HG02610 (cell line): Measurements from ENCODE around the gene AP1M2.
"Not testable (repeated sequence)": the region's sequence is repeated elsewhere in the genome, so short reads cannot be mapped to it uniquely, and the experiment has no call there.

Experiments
- ATAC-seq: cut with Tn5 transposase; IDR thresholded peaks from one replicate; pipeline ENCODE4 v1.9.1; 2021; ENCODE audit warnings: mild to moderate bottlenecking, moderate library complexity; ENCODE audit not compliant: unreplicated experiment

Gene AP1M2

DNA sequence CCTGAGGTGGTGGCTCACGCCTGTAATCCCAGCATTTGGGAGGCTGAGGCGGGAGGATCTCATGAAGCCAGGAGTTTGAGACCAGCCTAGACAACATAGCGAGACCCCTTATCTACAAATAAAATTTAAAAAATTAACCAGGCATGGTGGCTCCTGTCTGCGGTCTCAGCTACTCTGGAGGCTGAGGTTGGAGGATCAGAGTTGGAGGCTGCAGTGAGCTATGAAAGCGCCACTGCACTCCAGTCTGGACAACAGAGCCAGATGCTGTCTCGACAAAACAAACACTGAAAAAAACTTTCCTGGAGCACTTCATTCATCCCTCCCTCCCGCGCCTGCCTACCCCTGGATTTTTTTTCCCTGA is 44.1 kb downstream of the AP1M2 start:
- no peak for ATAC-seq

- not testable (repeated sequence) for ATAC-seq
Observed at GRCh38 chr19:10539016-10539415, 48.1 kb downstream of the AP1M2 start.

GRCh38 chr19:10538204-10538983 is 48.7 kb downstream of the AP1M2 start:
- no peak for ATAC-seq

DNA sequence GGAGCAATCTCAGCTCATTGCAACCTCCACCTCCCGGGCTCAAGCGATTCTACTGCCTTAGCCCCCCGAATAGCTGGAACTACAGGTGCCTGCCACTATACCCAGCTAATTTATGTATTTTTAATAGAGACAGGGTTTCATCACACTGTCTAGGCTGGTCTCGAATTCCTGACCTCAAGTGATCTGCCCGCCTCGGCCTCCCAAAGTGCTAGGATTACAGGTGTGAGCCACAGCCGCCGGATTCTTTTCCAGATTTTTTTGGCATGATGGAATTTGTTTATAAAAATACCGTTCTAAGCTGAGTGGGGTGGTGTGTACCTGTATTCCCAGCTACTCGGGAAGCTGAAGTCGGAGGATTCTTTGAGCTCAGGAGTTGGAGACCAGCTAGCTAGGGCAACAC is 49.4 kb downstream of the AP1M2 start:
- ATAC-seq = no peak

DNA sequence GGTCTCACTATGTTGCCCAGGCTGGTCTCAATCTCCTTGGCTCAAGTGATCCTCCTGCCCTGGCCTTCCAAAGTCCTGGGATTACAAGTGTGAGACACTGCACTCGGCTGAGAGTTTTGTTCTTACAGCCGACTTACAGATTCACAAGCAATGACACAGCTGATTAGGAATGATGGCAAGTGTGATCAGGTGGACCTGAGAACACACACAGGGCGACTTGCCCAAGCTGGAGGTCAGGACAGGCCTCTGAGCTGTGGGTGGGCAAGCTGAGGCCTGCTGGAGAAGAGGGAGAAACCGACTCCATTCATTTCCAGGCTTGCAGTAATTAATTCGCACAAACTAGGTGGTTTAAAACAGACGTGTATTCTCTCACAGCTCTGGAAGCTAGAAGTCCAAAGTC is 51.5 kb downstream of the AP1M2 start:
- ATAC-seq = no peak

DNA sequence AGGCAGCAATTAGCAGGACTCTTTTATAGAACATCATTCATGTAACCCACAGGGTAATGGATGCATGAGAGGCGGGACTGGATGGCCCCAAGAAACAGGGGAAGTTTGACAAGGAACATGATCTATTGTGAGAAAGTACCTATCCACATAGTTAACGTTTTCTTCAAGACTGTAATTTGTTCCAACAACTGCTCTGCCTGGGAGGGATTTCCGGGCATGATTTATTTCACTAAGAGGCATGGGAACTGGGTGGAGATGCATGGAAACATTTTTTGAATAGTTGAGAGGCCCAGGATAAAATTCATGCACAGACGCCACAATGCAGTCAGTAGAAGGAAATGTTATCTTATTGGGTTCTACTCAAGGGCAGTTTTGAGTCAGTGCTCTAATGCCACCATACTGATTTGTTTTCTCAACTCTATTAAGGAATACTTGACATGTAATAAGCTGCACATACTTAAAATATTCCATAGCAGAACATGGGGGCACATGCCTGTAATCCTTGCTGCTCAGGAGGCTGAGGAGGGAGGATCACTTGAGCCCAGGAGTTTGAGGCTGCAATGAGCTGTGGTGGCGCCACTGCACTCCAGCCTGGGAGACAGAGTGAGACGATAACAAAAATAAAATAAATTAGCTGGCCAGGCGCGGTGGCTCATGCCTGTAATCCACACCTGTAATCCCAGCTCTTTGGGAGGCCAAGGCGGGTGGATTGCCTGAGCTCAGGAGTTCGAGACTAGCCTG is 53.3 kb downstream of the AP1M2 start:
- no peak for ATAC-seq

DNA sequence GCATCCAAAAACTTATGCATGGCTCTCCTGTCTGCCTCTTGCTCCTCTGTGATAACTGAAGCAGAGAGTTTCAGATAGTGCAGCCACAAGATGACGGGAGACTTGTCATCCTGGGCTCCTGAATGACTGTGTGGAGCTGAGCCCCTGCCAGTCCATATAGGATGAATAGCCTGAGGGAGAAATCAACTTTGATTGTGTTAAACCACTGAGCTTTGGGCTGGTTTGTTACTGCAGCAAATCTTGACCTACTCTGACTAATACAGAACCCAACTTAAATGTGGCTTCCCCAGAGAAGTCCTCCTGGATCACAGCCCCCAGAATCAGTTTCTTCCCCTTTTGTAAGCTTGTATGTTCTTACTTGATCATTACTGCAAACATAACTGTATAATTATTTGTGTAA is 54.7 kb downstream of the AP1M2 start:
- no peak for ATAC-seq

DNA sequence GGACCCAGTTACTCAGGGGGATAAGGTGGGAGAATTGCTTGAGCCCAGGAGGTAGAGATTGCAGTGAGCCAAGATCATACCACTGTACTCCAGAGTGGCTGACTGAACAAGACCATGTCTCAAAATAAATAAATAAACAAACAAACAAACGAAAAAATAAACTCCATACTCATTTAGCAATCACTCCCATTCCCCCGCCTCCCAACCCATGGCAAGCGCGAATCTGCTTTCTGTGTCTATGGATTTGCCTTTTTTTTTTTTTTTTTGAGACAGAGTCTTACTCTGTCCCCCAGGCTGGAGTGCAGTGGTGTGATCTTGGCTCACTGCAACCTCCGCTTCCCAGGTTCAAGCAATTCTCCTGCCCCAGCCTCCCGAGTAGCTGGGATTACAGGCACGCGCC is 60.2 kb downstream of the AP1M2 start:
- not testable (repeated sequence) for ATAC-seq

DNA sequence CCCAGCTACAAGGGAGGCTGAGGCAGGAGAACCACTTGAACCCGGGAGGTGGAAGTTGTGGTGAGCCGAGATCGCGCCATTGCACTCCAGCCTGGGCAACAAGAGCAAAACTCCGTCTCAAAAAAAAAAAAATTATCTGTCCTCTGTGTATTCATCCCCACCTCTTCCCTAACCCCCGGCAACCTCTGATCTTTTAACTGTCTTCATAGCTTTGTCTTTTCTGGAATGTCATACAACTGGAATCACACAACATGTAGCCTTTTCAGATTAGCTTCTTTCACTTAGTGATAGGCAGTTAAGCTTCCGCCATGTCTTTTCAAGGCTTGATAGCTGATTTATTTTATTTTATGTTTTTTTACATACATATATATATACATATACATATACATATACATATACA is 61.5 kb downstream of the AP1M2 start:
- no peak for ATAC-seq

DNA sequence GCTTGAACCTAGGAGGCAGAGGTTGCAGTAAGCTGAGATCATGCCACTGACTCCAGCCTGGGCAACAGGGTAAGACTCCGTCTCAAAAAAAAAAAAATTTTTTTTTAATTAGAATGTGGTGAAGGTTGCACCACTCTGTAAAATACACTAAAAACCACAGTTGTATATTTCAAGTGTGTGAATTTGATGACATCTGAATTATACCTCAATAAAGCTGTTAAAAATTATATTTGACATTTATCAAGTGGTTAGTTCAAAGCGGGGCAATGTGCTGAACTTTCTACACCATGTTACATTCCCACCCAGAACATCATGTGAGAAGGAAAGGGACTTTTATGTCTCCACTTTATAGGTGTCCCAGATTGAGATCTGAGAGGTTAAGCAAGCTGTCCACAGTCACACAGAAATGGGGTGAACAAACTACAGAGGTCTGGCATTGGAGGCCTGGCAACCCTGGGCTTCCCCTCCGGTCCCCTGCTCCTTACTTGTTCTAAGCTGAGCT is 63.9 kb downstream of the AP1M2 start:
- no peak for ATAC-seq
